Omental fat pad (tissue), 4 donors: ENCODE results near the gene HAO1. TPM values are rescaled to one million over a fixed set of nuclear protein-coding genes. Genes with fewer than 3 reads are reported as not detected.
"Not testable (repeated sequence)": the region's sequence is repeated elsewhere in the genome, so short reads cannot be mapped to it uniquely, and the experiment has no call there.

ENCODE experiments used
- ATAC-seq: fragments of 150-250 bp; one replicate; pipeline ENCODE4 v1.9.1; 2016; ENCODE audit warnings: mild to moderate bottlenecking, moderate library complexity; ENCODE audit not compliant: low FRiP score
- DNase-seq: peaks from one replicate; pipeline ENCODE4 v3.0.0-alpha.2; 2019; ENCODE audit warnings: low spot score
- total RNA-seq, 4 donors: library from RNA; depleted of rRNA; stranded (reverse); fragments of >200 nt; gene quantifications; one replicate each; pipeline ENCODE4 v1.1.0, GENCODE V29; 2016
- TF ChIP-seq, protein P1 (sequence below), 3 donors: fragments of 450-650 bp; IDR thresholded peaks; one replicate each; pipeline ENCODE4 v1.5.1; 2016 to 2017; ENCODE audit warnings: antibody characterized with exemption in 3 of 3, mild to moderate bottlenecking in 3 of 3, moderate library complexity in 2 of 3

Gene HAO1
- total RNA-seq, 4 donors from 2014 or later = not detected

DNA sequence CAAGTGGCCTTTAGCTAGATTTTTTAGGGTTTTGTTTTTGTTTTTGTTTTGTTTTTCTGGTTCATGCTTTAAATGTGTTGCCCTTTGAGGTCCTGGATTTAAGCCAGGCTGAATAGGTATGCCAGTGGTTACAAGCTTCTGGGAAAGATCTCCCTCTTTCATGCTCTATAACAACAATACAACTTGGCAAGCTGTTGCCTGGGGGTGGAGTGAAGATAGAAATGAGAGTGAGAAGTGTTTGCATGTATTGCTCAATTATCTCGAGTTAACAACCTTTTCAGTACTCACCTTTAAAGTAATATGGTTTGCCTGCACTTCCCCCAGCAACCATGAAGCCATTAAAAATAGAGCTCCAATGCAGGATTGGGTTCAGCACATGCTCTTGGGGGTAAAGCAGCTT lies 19.2 kb upstream of the HAO1 start:
- TF ChIP-seq, protein P1, sequence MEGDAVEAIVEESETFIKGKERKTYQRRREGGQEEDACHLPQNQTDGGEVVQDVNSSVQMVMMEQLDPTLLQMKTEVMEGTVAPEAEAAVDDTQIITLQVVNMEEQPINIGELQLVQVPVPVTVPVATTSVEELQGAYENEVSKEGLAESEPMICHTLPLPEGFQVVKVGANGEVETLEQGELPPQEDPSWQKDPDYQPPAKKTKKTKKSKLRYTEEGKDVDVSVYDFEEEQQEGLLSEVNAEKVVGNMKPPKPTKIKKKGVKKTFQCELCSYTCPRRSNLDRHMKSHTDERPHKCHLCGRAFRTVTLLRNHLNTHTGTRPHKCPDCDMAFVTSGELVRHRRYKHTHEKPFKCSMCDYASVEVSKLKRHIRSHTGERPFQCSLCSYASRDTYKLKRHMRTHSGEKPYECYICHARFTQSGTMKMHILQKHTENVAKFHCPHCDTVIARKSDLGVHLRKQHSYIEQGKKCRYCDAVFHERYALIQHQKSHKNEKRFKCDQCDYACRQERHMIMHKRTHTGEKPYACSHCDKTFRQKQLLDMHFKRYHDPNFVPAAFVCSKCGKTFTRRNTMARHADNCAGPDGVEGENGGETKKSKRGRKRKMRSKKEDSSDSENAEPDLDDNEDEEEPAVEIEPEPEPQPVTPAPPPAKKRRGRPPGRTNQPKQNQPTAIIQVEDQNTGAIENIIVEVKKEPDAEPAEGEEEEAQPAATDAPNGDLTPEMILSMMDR (IDR thresholded peaks at IDR 0.05) = no peak
- ATAC-seq = no peak
- DNase-seq = no peak

DNA sequence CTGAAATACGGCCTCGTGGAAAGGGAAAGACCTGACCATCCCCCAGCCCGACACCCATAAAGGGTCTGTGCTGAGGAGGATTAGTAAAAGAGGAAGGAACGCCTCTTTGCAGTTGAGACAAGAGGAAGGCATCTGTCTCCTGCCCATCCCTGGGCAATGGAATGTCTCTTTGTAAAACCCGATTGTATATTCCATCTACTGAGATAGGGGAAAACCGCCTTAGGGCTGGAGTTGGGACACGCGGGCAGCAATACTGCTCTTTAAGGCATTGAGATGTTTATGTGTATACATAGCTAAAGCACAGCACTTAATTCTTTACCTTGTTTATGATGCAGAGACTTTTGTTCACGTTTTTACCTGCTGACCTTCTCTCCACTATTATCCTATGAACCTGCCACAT lies 16.3 kb upstream of the HAO1 start:
- not testable (repeated sequence) for DNase-seq, ATAC-seq

DNA sequence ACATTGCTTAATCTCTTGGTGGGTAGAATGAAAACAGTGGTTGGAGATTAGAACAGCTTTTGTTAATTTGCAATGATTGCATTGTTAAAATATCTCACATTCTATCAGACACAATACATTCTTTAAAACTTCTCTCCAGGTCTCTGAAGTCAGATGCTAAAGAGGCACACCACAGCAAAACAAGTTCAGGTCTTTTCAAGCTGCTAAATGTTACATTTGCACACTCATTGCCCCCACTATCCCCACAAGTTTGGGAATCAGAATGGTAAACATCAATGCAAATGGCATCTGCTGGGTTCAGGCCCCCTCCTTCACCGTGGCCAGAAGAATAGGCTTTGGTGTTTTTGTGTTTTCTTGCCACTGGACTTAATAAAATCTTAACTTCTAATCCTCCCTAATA lies 10.1 kb upstream of the HAO1 start:
- ATAC-seq (no peak), DNase-seq (no peak)
- TF ChIP-seq, protein P1 (IDR thresholded peaks at IDR 0.05) = no peak

DNA sequence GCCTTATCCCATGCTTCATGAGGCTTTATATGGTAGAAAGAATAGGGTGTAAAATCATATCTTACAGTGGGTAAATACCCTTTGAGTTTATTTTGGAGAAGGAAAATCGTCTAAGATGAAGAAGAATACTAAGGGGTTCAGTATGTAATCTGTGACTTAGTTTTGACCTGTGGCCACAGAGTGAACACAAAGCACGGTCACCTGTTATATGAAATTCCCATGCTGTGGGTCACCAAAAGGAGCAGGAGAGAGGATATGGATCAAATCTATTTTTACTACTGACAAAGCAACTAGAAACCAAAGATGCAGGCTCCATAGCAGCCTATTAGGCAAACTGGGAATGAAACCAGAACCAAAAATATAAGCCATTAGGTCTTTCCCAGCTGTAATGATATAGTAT lies 3.6 kb upstream of the HAO1 start:
- TF ChIP-seq, protein P1 (IDR thresholded peaks at IDR 0.05) = no peak
- ATAC-seq = no peak
- no peak for DNase-seq

DNA sequence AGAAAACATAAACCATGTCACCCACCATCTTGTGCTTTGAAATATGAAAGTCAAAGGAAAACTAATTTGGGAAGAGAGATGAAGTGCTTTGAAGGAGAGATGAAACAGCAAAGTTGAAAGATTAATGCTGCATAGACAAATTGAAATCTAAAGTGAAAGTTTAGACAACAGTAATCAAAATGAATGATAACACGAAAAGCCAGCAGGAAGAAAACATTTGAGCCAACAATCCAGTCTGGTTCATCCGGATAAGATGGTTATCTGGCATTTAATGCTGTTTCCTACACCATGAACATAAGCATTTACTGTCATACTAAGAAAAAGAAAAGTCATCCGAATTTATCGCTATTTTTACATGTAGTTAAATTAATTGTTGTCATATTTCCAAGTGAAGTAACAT lies 595 bp downstream of the HAO1 start:
- no peak for ATAC-seq
- TF ChIP-seq, protein P1 (IDR thresholded peaks at IDR 0.05) = no peak
- DNase-seq = no peak

DNA sequence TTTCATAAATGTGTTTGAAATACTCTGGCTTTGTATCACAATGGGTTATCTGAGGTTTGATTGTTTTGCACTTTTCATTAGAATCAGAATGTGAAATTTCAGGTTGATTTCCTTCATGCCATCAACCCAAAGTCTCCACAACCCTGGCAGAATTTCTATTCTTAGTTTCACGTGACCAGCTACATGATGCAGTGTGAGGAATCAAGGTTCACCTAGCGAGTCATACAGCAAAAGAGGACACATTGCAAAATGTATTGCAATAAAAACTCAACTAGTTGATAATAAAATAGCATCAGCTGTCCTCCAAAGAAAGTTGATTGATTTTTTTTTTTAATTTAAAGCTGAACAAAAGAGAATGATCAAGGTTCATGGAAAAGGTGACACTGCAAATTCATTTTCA lies 2.2 kb downstream of the HAO1 start:
- TF ChIP-seq, protein P1 (IDR thresholded peaks at IDR 0.05) = no peak
- DNase-seq (no peak), ATAC-seq (no peak)

DNA sequence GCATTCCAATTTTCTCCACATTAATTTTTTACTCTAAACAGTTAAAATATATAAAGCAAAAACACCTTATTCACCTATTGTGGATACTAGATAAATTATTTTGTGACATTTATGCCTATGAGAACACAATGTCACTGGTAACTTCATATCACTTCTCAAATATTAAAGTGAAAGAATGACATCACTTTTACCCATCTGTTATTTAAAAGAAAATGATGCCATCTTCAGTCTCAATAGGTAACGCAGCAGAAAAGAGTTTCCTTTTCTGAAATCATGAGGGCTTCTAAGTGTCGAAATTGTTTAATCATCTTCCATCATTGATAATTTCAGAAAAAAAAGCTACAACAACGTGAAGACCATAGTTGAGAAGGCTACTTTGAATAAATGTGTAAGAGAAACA lies 2.9 kb downstream of the HAO1 start:
- DNase-seq (no peak), ATAC-seq (no peak)
- TF ChIP-seq, protein P1 (IDR thresholded peaks at IDR 0.05) = no peak

DNA sequence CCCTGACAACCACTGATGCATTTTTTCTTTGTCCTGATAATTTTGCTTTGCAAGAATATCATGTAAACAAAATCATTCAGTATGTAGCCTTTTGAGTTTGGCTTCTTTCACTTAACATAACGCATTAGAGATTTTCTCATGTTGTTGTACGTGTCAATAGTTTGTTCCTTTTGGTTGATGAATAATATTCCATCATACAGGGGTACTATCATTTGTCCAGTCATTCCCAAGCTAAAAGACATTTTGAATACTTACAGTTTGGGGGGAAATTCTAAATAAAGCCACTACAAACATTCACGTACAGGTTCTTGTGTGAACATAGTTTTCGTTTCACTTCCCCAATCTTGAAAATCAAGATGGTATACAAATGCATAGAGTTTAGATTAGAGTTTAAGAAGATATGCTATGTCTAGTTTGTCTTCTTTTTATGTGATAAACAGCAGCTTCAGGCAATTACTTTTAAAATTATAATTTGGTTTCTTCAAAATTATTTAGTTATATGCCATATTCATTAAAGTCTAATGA lies 5.2 kb downstream of the HAO1 start:
- TF ChIP-seq, protein P1 (IDR thresholded peaks at IDR 0.05) = no peak
- ATAC-seq = no peak
- DNase-seq = no peak
